LNCAP (cell line): ENCODE data around the gene GNLY.

Experiments used
- CTCF ChIP-seq: fragments of 450-650 bp; IDR thresholded peaks from 2 replicates; pipeline ENCODE4 v1.5.1; 2017; ENCODE audit warnings: mild to moderate bottlenecking

Gene GNLY

GRCh38 chr2:85694052-85695025, at the start of gene GNLY:
Gene GNLY, plus strand, starts transcription at chr2:85694358. Its CDS starts 61 bp downstream, at chr2:85694419.
- no peak for TF ChIP-seq CTCF

- TF ChIP-seq CTCF = no peak
Observed at GRCh38 chr2:85644909-85645308, 49.2 kb upstream of the GNLY start.

GRCh38 chr2:85646166-85646565, 48.0 kb upstream of the GNLY start:
- no peak for TF ChIP-seq CTCF

GRCh38 chr2:85647823-85648526, 46.2 kb upstream of the GNLY start:
- TF ChIP-seq CTCF = no peak

GRCh38 chr2:85648619-85649018, 45.5 kb upstream of the GNLY start:
- TF ChIP-seq CTCF = peak; percentile 29

- TF ChIP-seq CTCF = no peak
Observed at GRCh38 chr2:85649201-85650190, 44.7 kb upstream of the GNLY start.

GRCh38 chr2:85650456-85650855, 43.7 kb upstream of the GNLY start:
- no peak for TF ChIP-seq CTCF
